HepG2 (cell line): Measurements from ENCODE around the gene C1orf159. TPM values are rescaled to one million over a fixed set of nuclear protein-coding genes. Genes with fewer than 3 reads are reported as not detected.

Experiments
- AGO1 ChIP-seq: fragments of 200-400 bp; formaldehyde crosslinking; IDR thresholded peaks from 2 replicates; pipeline ENCODE4 v1.6.1; 2017; ENCODE audit warnings: mild to moderate bottlenecking, low read depth, low read length, moderate library complexity; ENCODE audit not compliant: poor library complexity, severe bottlenecking
- CBX5 ChIP-seq: sonication (generic); formaldehyde crosslinking; IDR thresholded peaks from 2 replicates; pipeline ENCODE4 v1.4.0; 2020; ENCODE audit warnings: missing genetic modification reagents, borderline replicate concordance
- DNMT3B ChIP-seq: conservative IDR thresholded peaks from 2 replicates; pipeline ENCODE4 v1.6.1; 2016; ENCODE audit warnings: missing biosample characterization, control low read depth
- JDP2 ChIP-seq: sonication (generic); formaldehyde crosslinking; IDR thresholded peaks from 2 replicates; pipeline ENCODE4 v1.8.1; 2022; ENCODE audit warnings: missing genetic modification reagents, borderline replicate concordance
- KLF11 ChIP-seq: IDR thresholded peaks from 2 replicates; pipeline ENCODE4 v1.6.1; 2016; ENCODE audit warnings: missing compliant biosample characterization
- NR2F6 ChIP-seq, 2 experiments: IDR thresholded peaks; 2 replicates each; pipeline ENCODE4 v1.6.1; 2016; ENCODE audit warnings: antibody characterized with exemption in 1 of 2, mild to moderate bottlenecking in 1 of 2
- RCOR2 ChIP-seq: IDR thresholded peaks from 2 replicates; pipeline ENCODE4 v1.6.1; 2016; ENCODE audit warnings: missing biosample characterization, missing genetic modification reagents
- SRSF1 ChIP-seq: fragments of 200-400 bp; formaldehyde crosslinking; optimal IDR thresholded peaks from 2 replicates; pipeline ENCODE3; 2017; ENCODE audit warnings: mild to moderate bottlenecking, low read depth, low read length, moderate library complexity
- YEATS2 ChIP-seq: sonication (generic); formaldehyde crosslinking; IDR thresholded peaks from 2 replicates; pipeline ENCODE4 v1.4.0; 2020; ENCODE audit warnings: missing genetic modification reagents, borderline replicate concordance
- ZBTB7B ChIP-seq: sonication (generic); formaldehyde crosslinking; IDR thresholded peaks from 2 replicates; pipeline ENCODE4 v1.4.0; 2020; ENCODE audit warnings: missing genetic modification reagents
- ZFP1 ChIP-seq: IDR thresholded peaks from 2 replicates; pipeline ENCODE4 v1.6.1; 2016
- ZFY ChIP-seq: sonication (generic); formaldehyde crosslinking; IDR thresholded peaks from 2 replicates; pipeline ENCODE4 v1.4.0; 2020; ENCODE audit warnings: missing genetic modification reagents
- ZKSCAN8 ChIP-seq: IDR thresholded peaks from 2 replicates; pipeline ENCODE4 v1.6.1; 2016; ENCODE audit warnings: borderline replicate concordance, missing genetic modification reagents, missing compliant biosample characterization
- ZNF10 ChIP-seq: sonication (generic); formaldehyde crosslinking; IDR thresholded peaks from 2 replicates; pipeline ENCODE4 v1.4.0; 2020; ENCODE audit warnings: mild to moderate bottlenecking, low read depth, missing genetic modification reagents, borderline replicate concordance
- ZNF274 ChIP-seq: sonication (generic); formaldehyde crosslinking; IDR thresholded peaks from 2 replicates; pipeline ENCODE4 v1.5.1; 2020; ENCODE audit warnings: mild to moderate bottlenecking, missing genetic modification reagents
- ZNF552 ChIP-seq: sonication (generic); formaldehyde crosslinking; IDR thresholded peaks from 2 replicates; pipeline ENCODE4 v1.9.0; 2022; ENCODE audit warnings: missing genetic modification reagents, mild to moderate bottlenecking, borderline replicate concordance
- ZNF570 ChIP-seq: sonication (generic); formaldehyde crosslinking; IDR thresholded peaks from 2 replicates; pipeline ENCODE4 v1.4.0; 2020; ENCODE audit warnings: mild to moderate bottlenecking, missing genetic modification reagents, borderline replicate concordance
- polyA plus RNA-seq, 8 experiments: library from polyadenylated mRNA; depleted of rRNA in 3 of 8; stranded (reverse) in 7 of 8; unstranded in 1 of 8; fragments of >200 nt; fragmentation: Illumina TruSeq in 4 of 8; extraction: Trizol in 4 of 8; gene quantifications; 2 replicates each; pipeline versions ENCODE4 v1.2.1 to v1.2.3, GENCODE V29; 2011 to 2016; ENCODE audit warnings: low read depth in 4 of 8, missing spikeins in 1 of 8, mixed read lengths in 1 of 8; ENCODE audit not compliant: insufficient read depth in 1 of 8
- total RNA-seq, 5 experiments: library from RNA; depleted of rRNA; stranded (reverse); fragments of >200 nt; fragmentation: Illumina TruSeq; extraction: Trizol; gene quantifications; 2 replicates each; pipeline ENCODE4 v1.2.3, GENCODE V29; 2016; ENCODE audit warnings: low read depth in 1 of 5
- TF ChIP-seq, protein P1 (sequence below): sonication (generic); formaldehyde crosslinking; IDR thresholded peaks from 2 replicates; pipeline ENCODE4 v1.8.1; 2023; ENCODE audit warnings: missing genetic modification reagents, mild to moderate bottlenecking, borderline replicate concordance
- TF ChIP-seq, protein P2 (sequence below): sonication (generic); formaldehyde crosslinking; IDR thresholded peaks from 2 replicates; pipeline ENCODE4 v1.9.0; 2022; ENCODE audit warnings: missing genetic modification reagents, mild to moderate bottlenecking, borderline replicate concordance
- TF ChIP-seq, protein P3 (sequence below): sonication (generic); formaldehyde crosslinking; IDR thresholded peaks from 2 replicates; pipeline ENCODE4 v1.4.0; 2020; ENCODE audit warnings: missing genetic modification reagents
- TF ChIP-seq, protein P4 (sequence below): sonication (generic); formaldehyde crosslinking; IDR thresholded peaks from 2 replicates; pipeline ENCODE4 v1.5.0; 2020; ENCODE audit warnings: mild to moderate bottlenecking, missing genetic modification reagents

The C1orf159 gene
- total and polyA plus RNA-seq, 2 of the 13 experiments (the other 11 are each of a cell fraction or from before 2014, with no cell fraction given), result 3.8 to 6.7 TPM

DNA sequence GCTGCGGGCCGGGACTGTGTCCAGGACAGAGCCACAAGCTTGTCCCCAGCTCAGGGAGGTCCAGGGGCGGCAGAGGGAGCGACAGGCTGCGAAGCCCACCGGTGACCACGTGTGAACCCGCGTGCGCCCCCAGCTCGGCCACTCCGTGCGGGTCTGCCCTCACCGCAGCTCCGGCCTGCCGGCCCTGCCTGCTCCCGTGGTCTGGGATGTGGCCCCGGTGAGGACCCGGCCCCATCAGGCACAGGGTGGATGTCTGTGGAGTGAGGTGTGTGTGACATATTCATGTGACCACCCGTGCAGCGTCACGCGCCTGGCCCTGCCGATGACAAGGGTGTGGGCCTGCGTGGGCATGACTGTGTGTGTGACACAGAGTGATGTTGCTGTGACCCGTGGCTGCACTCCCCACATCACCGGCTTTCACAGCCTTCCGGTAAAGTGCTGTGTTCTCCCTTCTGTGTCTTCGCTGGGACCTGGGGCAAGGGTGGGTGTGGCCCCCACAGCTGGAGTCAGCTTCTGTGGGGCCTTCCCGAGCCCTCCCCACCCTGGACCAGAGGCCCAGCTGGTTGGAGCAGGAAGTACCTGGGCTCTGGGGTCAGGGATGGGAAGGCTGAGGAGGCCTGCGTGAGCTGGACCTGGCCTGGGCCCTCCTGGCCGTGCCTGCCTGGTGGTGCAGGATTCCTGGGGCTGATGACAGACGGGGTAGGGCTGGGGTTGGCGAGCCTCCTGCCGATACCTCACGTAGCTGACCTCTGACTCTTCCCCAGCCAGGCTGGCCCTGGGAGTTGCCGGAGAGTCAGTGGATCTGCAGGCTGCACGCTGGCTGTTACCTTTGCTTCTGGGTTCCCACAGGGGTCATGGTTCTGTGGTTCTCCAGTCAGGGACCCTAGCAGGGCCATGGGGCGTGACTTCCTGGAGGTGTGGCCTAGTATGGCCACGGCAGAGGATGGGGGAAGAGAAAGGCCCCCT lies 45.9 kb downstream of the C1orf159 start (continued):
- no peak for TF ChIP-seq DNMT3B (CRISPR knock-in tag)
- TF ChIP-seq, protein P1, sequence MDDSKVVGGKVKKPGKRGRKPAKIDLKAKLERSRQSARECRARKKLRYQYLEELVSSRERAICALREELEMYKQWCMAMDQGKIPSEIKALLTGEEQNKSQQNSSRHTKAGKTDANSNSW (CRISPR knock-in tag), result no peak
- TF ChIP-seq ZNF10 (CRISPR knock-in tag), result no peak
- TF ChIP-seq ZNF570, result no peak
- TF ChIP-seq, protein P2, sequence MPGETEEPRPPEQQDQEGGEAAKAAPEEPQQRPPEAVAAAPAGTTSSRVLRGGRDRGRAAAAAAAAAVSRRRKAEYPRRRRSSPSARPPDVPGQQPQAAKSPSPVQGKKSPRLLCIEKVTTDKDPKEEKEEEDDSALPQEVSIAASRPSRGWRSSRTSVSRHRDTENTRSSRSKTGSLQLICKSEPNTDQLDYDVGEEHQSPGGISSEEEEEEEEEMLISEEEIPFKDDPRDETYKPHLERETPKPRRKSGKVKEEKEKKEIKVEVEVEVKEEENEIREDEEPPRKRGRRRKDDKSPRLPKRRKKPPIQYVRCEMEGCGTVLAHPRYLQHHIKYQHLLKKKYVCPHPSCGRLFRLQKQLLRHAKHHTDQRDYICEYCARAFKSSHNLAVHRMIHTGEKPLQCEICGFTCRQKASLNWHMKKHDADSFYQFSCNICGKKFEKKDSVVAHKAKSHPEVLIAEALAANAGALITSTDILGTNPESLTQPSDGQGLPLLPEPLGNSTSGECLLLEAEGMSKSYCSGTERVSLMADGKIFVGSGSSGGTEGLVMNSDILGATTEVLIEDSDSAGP (CRISPR knock-in tag), result peak; percentile 27; the same call in 1 of the 2 replicates
- TF ChIP-seq ZNF552 (CRISPR knock-in tag), result no peak
- no peak for TF ChIP-seq CBX5 (CRISPR knock-in tag)
- TF ChIP-seq YEATS2 (CRISPR knock-in tag), result no peak
- no peak for TF ChIP-seq KLF11 (CRISPR knock-in tag)
- TF ChIP-seq, protein P3, sequence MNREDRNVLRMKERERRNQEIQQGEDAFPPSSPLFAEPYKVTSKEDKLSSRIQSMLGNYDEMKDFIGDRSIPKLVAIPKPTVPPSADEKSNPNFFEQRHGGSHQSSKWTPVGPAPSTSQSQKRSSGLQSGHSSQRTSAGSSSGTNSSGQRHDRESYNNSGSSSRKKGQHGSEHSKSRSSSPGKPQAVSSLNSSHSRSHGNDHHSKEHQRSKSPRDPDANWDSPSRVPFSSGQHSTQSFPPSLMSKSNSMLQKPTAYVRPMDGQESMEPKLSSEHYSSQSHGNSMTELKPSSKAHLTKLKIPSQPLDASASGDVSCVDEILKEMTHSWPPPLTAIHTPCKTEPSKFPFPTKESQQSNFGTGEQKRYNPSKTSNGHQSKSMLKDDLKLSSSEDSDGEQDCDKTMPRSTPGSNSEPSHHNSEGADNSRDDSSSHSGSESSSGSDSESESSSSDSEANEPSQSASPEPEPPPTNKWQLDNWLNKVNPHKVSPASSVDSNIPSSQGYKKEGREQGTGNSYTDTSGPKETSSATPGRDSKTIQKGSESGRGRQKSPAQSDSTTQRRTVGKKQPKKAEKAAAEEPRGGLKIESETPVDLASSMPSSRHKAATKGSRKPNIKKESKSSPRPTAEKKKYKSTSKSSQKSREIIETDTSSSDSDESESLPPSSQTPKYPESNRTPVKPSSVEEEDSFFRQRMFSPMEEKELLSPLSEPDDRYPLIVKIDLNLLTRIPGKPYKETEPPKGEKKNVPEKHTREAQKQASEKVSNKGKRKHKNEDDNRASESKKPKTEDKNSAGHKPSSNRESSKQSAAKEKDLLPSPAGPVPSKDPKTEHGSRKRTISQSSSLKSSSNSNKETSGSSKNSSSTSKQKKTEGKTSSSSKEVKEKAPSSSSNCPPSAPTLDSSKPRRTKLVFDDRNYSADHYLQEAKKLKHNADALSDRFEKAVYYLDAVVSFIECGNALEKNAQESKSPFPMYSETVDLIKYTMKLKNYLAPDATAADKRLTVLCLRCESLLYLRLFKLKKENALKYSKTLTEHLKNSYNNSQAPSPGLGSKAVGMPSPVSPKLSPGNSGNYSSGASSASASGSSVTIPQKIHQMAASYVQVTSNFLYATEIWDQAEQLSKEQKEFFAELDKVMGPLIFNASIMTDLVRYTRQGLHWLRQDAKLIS, result no peak
- TF ChIP-seq ZFY (CRISPR knock-in tag), result peak; percentile 54; the same call in 1 of the 2 replicates
- TF ChIP-seq AGO1, result no peak
- no peak for TF ChIP-seq ZBTB7B (CRISPR knock-in tag)
- TF ChIP-seq, protein P4, sequence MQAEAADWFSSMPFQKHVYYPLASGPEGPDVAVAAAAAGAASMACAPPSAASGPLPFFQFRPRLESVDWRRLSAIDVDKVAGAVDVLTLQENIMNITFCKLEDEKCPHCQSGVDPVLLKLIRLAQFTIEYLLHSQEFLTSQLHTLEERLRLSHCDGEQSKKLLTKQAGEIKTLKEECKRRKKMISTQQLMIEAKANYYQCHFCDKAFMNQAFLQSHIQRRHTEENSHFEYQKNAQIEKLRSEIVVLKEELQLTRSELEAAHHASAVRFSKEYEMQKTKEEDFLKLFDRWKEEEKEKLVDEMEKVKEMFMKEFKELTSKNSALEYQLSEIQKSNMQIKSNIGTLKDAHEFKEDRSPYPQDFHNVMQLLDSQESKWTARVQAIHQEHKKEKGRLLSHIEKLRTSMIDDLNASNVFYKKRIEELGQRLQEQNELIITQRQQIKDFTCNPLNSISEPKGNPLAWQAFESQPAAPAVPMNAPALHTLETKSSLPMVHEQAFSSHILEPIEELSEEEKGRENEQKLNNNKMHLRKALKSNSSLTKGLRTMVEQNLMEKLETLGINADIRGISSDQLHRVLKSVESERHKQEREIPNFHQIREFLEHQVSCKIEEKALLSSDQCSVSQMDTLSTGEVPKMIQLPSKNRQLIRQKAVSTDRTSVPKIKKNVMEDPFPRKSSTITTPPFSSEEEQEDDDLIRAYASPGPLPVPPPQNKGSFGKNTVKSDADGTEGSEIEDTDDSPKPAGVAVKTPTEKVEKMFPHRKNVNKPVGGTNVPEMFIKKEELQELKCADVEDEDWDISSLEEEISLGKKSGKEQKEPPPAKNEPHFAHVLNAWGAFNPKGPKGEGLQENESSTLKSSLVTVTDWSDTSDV, result 0 out of 2 replicates have a peak, but pooled peaks have one; percentile 11
- no peak for TF ChIP-seq SRSF1
- TF ChIP-seq JDP2, result no peak
- no peak for TF ChIP-seq ZNF274 (CRISPR knock-in tag)
- TF ChIP-seq ZFP1, result no peak
- no peak for TF ChIP-seq ZKSCAN8 (CRISPR knock-in tag)
- no peak for TF ChIP-seq NR2F6 (IDR thresholded peaks at IDR 0.05)
- TF ChIP-seq NR2F6 (CRISPR knock-in tag; IDR thresholded peaks at IDR 0.05), result peak; percentile 59
- TF ChIP-seq RCOR2 (CRISPR knock-in tag), result no peak
